Thyroid gland (tissue), 4 donors: ENCODE data around the gene SVIL. TPM values are rescaled to one million over a fixed set of nuclear protein-coding genes. Genes with fewer than 3 reads are reported as not detected.
"Not testable (repeated sequence)": the region's sequence is repeated elsewhere in the genome, so short reads cannot be mapped to it uniquely, and the experiment has no call there.

Source experiments
- DNase-seq, 2 donors: peaks; one replicate each; pipeline ENCODE4 v3.0.0-alpha.2; 2019
- H3K27ac ChIP-seq, 3 donors: fragments of 200-600 bp; sonication (generic); 1 replicate in 2 of 3; 2 replicates in 1 of 3; pipeline ENCODE4 v1.5.1; 2016 to 2019; ENCODE audit warnings: mild to moderate bottlenecking in 1 of 3, moderate library complexity in 1 of 3
- H3K27me3 ChIP-seq: fragments of 200-600 bp; sonication (generic); one replicate; pipeline ENCODE4 v1.5.1; 2019
- H3K36me3 ChIP-seq, 2 donors: fragments of 200-600 bp; sonication (generic); one replicate each; pipeline ENCODE4 v1.5.1; 2016 to 2019
- H3K4me1 ChIP-seq, 2 donors: fragments of 200-600 bp; sonication (generic); one replicate each; pipeline ENCODE4 v1.5.1; 2017 to 2019
- H3K4me3 ChIP-seq, 3 donors: fragments of 200-600 bp; sonication (generic); replicated peaks in 1 of 3; 1 replicate in 2 of 3; 2 replicates in 1 of 3; pipeline ENCODE4 v1.5.1; 2016; ENCODE audit warnings: mild to moderate bottlenecking in 1 of 3
- H3K9me3 ChIP-seq: fragments of 200-600 bp; sonication (generic); one replicate; pipeline ENCODE4 v1.5.1; 2017
- CTCF ChIP-seq, 6 experiments: fragments of 200-600 bp in 3 of 6; fragments of 450-650 bp in 3 of 6; sonication (generic) in 3 of 6; IDR thresholded peaks; one replicate each; pipeline ENCODE4 v1.5.1; 2016 to 2019; ENCODE audit warnings: antibody characterized with exemption in 6 of 6, mild to moderate bottlenecking in 2 of 6, inconsistent platforms in 1 of 6, moderate library complexity in 1 of 6
- POLR2A ChIP-seq, 2 donors: fragments of 450-650 bp; IDR thresholded peaks; one replicate each; pipeline ENCODE4 v1.6.1; 2017; ENCODE audit warnings: antibody characterized with exemption in 2 of 2, mild to moderate bottlenecking in 2 of 2, moderate library complexity in 1 of 2
- WGBS, 2 donors: methylation state at CpG; one replicate each; pipeline ENCODE4 v1.1.5; 2017; 5-methylcytosine and 5-hydroxymethylcytosine counted together
- intact Hi-C: fragments of 100-400 bp; cut with DNase I; formaldehyde crosslinking; loops from one replicate; pipeline ENCODE4 v1.15.1; 2023
- total RNA-seq, 4 donors: library from RNA; depleted of rRNA; stranded (reverse); fragments of >200 nt; gene quantifications; one replicate each; pipeline ENCODE4 v1.2.3, GENCODE V29; 2016

The SVIL gene
- total RNA-seq, 4 donors from 2014 or later: 59.9 to 211 (median 134) TPM

GRCh38 chr10:29612657-29613056, 22.1 kb downstream of the SVIL start:
- no peaks in the 10 kb centered on the region for H3K36me3 ChIP-seq
- peaks cover 31 to 38% of the 10 kb centered on the region in 2 donors for H3K4me1 ChIP-seq
- H3K9me3 ChIP-seq: no peaks in the 10 kb centered on the region
- no peaks in the 10 kb centered on the region for H3K27me3 ChIP-seq
- TF ChIP-seq CTCF (IDR thresholded peaks at IDR 0.05) (no peak), POLR2A (IDR thresholded peaks at IDR 0.05) (no peak)
- intact Hi-C loops: no loop called here
- no peak overlapping the region for H3K4me3 ChIP-seq
- peak overlapping the region in 1 of 3 donors; percentile 6 for H3K27ac ChIP-seq
- DNase-seq: no peak
- WGBS, 2 donors: 87 to 91% methylated on average over 8 of the region's 8 CpGs

GRCh38 chr10:29611781-29612381, 22.9 kb downstream of the SVIL start:
- Histone ChIP-seq H3K4me1 (peaks cover 31 to 35% of the 10 kb centered on the region in 2 donors), H3K9me3 (no peaks in the 10 kb centered on the region), H3K27ac (peak overlapping the region; percentile 6 to 69 (median 12)), H3K36me3 (no peaks in the 10 kb centered on the region), H3K27me3 (no peaks in the 10 kb centered on the region), H3K4me3 (no peak overlapping the region)
- DNase-seq: peak in 1 of 2 donors; percentile 33
- 53 to 61% methylated on average over 5 to 6 of the region's 6 CpGs for whole genome bisulfite sequencing, 2 donors
- no peak for TF ChIP-seq POLR2A (IDR thresholded peaks at IDR 0.05)
- no peak for TF ChIP-seq CTCF (IDR thresholded peaks at IDR 0.05)
- intact Hi-C loops: no loop called here

GRCh38 chr10:29610876-29611647, 23.7 kb downstream of the SVIL start:
- Histone ChIP-seq H3K36me3 (no peaks in the 10 kb centered on the region), H3K9me3 (no peaks in the 10 kb centered on the region), H3K27me3 (no peaks in the 10 kb centered on the region), H3K4me1 (peaks cover 31 to 35% of the 10 kb centered on the region in 2 donors), H3K4me3 (no peak overlapping the region), H3K27ac (peak overlapping the region; percentile 41 to 69 (median 52))
- intact Hi-C loops: no loop called here
- DNase-seq: peak; percentile 68 to 78
- TF ChIP-seq CTCF (IDR thresholded peaks at IDR 0.05): no peak
- no peak for TF ChIP-seq POLR2A (IDR thresholded peaks at IDR 0.05)
- 38 to 52% methylated on average over 10 of the region's 10 CpGs for WGBS, 2 donors

GRCh38 chr10:29610331-29610730, 24.4 kb downstream of the SVIL start:
- H3K4me1 ChIP-seq: peaks cover 31 to 35% of the 10 kb centered on the region in 2 donors
- 40 to 51% methylated on average over 3 of the region's 3 CpGs for WGBS, 2 donors
- H3K36me3 ChIP-seq, H3K27me3 ChIP-seq, H3K4me3 ChIP-seq, intact Hi-C loops, H3K9me3 ChIP-seq: not testable (repeated sequence)
- peak; percentile 70 to 73 for DNase-seq
- peak overlapping the region; percentile 39 to 52 (median 41) for H3K27ac ChIP-seq

GRCh38 chr10:29609696-29610095, 25.1 kb downstream of the SVIL start:
- H3K4me1 ChIP-seq: peaks cover 28 to 35% of the 10 kb centered on the region in 2 donors
- intact Hi-C loops: no loop called here
- no peak for TF ChIP-seq POLR2A (IDR thresholded peaks at IDR 0.05)
- TF ChIP-seq CTCF (IDR thresholded peaks at IDR 0.05): no peak
- H3K27ac ChIP-seq: peak overlapping the region; percentile 12 to 41 (median 39)
- peak; percentile 31 to 75 for DNase-seq
- H3K36me3 ChIP-seq: no peaks in the 10 kb centered on the region
- H3K4me3 ChIP-seq: no peak overlapping the region
- WGBS, 2 donors: 77 to 85% methylated on average over 3 of the region's 3 CpGs
- no peaks in the 10 kb centered on the region for H3K27me3 ChIP-seq
- H3K9me3 ChIP-seq: no peaks in the 10 kb centered on the region
